ENCODE data around the gene KLHL28.
"Not testable (repeated sequence)": the region's sequence is repeated elsewhere in the genome, so short reads cannot be mapped to it uniquely, and the experiment has no call there.

KLHL28 gene

GRCh38 chr14:44896275-44897040, 65.3 kb downstream of the KLHL28 start:
- DNase-seq: no peak

- DNase-seq: no peak
Measured at GRCh38 chr14:44895716-44896115, 66.0 kb downstream of the KLHL28 start.

- DNase-seq: no peak
Measured at GRCh38 chr14:44893535-44893934, 68.2 kb downstream of the KLHL28 start.

GRCh38 chr14:44891726-44892372, 69.9 kb downstream of the KLHL28 start:
- not testable (repeated sequence) for DNase-seq

DNA sequence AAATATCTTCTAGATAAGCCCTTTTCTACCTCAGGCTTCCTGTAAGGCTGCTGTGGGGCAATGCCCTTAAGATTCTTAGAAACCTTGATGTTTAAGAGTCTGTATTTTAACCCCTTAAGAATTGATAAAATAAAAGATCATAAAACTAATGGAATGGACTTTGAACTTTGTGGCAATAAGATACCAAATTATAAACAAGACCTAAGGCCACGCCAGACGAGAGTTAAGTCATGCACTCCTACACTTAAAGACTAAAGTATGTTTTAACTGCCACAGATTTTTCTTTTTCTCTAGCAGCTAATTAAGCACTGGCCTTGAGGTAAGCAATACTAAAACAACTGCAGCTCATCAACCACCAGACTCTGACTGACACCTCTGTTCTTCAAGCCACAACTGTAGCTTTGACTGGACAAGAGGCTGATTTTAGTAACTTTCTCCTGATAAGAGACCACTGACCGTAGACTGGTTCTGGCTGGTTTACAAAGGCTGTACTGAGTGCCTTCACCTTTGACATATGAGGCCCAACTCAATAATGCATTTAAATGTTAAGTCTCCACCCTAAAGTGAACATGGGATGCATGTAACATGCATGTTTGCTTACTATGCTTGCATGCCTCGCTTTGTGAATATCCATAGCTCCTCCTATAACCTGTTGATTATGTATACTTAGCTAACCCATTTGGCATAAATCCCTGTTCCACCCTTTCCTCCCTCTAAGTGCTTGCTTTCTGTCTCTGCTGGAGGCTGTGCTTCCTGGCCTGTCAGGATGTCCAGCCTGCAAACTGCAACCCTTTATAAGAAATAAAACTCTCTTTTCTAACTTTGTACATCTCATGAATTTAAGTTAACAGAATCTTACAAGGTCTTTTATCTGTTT, 71.9 kb downstream of the KLHL28 start:
- DNase-seq: no peak

DNA sequence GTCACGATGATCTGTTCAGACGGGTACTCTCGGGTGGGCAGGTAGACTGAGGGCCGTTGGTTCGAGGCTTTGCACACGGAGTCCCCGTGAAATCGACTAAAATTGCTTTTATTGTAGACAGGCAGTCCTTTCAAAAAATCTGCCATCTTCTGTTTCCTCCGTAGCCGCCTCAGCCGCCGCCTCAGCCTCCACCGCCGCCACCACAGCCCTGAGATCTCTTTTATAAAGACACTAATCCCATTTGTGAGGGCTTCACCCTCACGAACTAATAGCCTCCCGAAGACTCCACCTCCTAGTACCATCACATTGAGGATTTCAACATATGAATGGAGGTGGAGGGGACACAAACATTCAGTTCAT, 74.2 kb downstream of the KLHL28 start:
- no peak for DNase-seq

- DNase-seq: no peak
Measured at GRCh38 chr14:44886860-44887595, 74.7 kb downstream of the KLHL28 start.

- no peak for DNase-seq
Measured at GRCh38 chr14:44880791-44881190, 81.0 kb downstream of the KLHL28 start.

Measured in NCI-H345 (cell line).